ENCODE data around the gene ATP2A3. TPM values are rescaled to one million over a fixed set of nuclear protein-coding genes. Genes with fewer than 3 reads are reported as not detected.
A peak's percentile ranks its signal among the peaks of the same experiment; 100 is the strongest.

ATP2A3 gene
- total RNA-seq, 1 donor from 2014 or later: under 0.01 TPM

DNA sequence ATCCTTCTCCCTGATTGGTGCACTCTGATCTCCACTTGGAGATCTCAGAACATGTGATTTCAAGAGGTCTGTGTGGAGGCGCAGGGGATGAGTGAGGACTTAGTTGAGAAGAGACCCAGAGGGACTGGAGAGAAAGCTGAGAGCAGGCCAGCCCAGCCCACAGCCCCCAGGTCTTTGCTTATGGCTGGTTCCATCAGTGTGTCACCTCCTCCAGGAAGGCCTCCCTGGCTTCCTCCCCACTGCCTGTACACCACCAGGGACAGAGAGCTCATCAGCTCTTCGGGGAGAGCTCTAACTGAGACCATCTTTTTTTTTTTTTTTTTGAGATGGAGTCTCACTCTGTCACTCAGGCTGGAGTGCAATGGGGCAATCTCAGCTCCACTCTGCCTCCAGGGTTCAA, 51.4 kb downstream of the ATP2A3 start:
- DNase-seq (ENCODE audit: low read depth in 2 of 2): no peak

DNA sequence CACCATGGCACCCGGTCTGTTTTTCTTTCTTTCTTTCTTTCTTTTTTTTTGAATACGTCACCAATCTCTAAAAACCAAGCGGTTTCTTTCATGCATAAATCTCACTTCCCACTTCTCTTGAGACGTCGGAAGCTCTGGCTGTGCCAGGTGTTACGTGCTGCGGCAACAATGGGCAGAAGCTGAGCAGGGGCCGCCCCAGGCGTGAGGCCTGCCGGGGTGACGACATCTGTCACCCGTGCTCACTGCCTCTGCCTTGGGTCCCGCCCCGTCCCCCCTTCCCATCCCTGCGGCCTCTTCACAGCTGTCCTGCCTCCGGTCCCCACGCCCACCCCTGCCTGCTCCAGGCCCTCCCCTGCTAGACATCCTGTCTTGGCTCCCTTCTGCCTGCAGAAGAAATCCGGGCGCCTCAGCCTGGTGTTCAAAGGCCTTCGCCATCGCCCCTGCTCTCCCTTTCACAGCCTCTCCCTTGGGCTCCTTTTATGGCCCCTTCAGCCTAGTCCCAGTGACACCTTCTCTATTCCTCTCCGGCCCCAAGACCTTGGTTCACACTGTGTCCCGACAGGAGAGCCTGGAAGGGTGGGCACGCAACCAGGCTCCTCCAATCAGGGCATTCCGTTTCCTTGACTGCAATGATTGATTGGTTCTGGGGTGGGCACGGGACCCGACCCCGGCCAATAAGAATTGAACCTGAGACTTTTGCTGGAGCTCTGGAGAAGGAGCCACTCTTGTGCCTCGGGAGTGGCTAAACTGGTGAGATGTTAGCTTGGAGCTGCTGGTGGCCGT, 52.8 kb downstream of the ATP2A3 start:
- peak in 1 of 2 donors; percentile 37 for DNase-seq (ENCODE audit: low read depth in 2 of 2)

DNA sequence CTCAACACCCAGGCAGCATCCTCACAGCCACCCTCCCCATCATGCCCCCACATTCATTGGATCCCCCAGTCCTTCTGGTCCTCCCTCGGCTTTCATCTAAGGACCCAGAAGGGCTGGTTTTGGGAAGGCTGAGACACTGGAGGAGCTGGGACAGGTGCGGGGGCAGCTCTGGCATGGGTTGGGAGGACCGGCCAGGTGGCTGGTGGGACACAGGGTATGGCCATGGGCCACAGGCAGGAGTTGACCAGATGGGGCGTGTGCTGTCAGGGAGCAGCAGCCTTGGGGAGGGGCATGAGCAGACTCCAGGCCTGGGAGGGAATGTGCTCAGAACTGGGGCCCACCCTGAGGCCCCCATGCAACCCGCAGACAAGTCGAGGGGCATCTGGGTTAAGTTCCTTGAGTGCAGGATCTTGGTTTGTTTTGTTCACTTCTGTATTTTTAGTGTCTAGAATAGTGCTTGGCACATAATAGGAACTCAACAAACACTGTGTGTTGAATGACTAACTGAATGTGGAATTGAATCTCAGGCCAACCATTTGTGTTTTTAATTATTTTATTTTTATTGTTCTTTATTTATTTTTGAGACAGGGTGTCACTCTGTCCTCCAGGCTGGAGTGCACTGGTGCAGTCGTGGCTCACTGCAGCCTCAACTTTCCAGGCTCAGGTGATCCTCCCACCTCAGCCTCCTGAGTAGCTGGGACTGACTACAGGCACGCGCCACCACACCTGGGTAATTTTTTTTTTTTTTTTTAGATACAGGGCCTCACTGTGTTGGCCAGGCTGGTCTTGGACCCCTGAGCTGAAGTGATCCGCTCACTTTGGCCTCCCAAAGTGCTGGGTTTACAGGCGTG, 53.6 kb downstream of the ATP2A3 start:
- DNase-seq (ENCODE audit: low read depth in 2 of 2): no peak

DNA sequence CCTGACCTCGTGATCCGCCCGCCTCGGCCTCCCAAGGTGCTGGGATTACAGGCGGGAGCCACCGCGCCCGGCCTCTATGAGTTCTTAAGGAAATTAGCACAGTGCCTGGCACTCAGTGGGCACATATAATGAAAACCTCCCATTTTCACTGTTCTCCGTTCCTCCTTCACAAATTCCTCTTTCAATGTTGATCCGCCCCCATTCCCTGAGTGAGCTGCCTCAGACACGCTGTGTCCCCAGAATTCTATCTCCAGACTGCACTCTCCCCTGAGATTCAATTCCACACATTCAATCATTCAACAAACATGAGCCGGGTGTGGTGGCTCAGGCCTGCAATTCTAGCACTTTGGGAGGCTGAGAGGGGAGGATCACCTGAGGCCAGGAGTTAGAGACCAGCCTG, 55.0 kb downstream of the ATP2A3 start:
- no peak for DNase-seq (ENCODE audit: low read depth in 2 of 2)

DNA sequence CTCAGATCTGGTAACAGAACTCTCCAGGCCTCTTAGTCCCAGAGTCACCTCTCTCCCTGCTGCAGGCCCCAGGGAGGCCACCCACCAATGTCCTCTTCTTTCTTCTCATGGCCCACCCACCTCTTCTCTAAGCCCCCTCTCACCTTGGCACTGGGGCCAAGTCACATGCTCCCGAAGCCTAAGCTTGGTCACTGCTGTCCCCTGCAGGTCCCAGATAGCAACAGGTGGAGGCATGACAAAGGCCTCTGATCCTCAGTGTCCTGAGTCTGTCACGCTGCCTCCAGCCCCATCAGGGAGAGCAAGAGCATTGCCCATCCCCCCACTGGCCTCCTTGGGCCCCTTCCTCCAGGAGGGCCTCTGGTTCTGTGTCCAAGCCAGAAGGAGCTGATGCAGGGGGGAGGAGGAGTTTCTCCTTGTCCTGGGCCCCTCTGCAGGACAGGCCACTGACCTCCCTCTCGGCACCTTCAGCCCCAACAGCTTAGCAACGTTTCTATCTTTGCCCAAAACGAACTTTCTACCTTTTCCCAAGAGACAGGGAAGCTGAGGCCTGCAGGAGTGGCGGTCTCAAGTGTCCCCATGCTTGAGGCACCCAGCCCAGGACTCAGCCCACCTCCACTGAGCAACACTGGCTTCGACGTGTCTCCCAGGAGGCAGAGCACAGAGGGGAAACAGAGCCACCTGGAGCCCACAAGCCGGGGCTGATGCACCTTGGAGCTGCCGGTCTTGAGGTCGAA, 56.6 kb downstream of the ATP2A3 start:
- DNase-seq (ENCODE audit: low read depth in 2 of 2): peak in 1 of 2 donors; percentile 45

DNA sequence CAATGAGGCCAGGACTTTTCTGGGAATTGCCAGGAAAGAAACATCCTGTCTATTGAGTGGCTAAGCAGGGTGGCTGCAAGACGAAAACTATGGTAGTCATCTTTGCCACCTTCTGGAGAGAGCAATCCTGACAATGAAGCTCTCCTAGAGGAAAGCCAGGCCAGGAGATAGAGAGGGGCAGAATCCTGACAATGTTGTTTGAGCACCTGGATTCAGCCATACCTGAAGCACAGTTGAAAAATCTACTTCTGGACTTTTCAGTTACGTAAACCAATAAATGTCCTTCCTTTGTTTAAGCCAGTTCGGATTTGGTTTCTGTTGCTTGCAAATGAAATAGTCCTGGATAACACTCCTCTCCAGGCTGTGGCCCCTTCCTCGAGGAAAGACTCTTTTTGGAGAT, 57.4 kb downstream of the ATP2A3 start:
- DNase-seq (ENCODE audit: low read depth in 2 of 2): no peak

GRCh38 chr17:3905017-3905520, 59.2 kb downstream of the ATP2A3 start:
- DNase-seq (ENCODE audit: low read depth in 2 of 2): no peak

DNA sequence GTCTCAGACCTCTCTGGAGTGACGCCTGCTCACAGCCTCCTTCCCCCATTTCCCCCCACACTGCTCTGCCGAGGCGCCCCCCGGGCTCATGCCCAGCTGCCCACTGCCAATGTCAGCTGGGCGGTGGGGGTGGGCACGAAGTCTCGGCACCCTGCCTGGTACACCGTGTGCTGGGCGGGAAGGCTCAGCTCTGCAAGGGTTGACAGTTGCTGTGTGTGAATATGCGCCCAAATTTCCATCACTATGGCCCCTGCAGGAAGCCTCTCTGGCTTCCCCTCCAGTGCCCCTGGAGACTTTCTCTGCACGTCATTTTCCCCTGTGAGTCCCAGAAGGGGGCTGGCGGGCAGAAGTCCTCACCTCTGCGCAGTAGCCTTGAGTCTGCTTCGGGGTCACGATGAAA, 59.7 kb downstream of the ATP2A3 start:
- no peak for DNase-seq (ENCODE audit: low read depth in 2 of 2)

DNA sequence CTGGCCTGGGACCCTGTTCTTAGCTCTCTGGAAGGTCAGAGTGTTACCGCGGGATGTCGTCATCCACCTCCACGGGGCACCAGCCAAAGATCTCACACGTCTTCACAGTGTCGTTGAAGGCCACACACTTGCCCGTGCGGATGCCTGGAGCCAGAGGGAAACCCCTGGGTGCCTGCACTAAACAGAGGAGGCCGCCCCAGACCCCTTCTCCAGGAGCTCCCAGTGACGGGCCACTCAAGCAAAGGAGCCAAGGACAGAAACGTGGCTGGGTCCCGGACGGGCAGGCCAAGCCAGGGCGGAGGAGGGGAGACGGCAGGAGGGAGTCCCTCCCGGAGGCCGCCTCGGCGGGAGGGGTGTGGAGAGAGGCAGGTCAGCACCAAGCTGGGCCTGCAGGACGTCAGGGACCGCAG, 60.4 kb downstream of the ATP2A3 start:
- no peak for DNase-seq (ENCODE audit: low read depth in 2 of 2)

DNA sequence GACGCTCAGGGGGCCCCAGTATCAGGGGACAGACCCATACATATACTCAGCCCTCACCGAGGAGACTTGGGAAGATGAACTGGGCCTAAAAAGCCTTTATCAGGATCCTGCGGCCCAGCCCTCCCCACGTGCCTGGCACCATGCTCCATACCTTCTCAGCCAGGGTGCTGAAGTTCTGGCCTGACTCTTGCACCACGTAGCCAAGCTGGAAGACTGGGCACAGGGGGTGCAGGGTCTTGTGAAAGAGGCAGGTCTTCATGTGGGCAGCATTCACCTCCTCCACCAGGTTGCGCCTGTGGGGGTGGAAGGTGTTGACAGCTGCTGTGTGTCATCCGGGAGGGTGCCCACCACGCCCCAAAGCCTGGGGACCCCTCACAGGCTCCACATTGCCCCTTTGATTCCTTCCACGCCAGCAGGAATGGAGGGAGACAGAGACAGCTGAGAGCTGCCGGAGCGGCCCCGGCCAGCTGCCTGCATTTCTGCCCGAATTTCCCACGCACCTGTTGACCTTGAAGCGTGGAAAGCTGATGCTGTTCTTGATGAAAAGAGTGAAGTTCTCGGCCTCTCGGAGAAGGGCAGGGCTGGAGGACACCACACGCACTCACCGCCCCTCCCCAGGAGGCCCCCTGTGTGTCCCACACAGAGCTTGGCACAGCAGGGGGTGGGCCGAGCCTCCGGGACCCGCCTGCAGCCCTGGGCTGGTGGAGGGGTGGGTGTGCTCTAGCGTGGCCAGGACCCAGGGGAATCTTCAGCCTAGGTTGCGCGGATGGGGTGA, 61.0 kb downstream of the ATP2A3 start:
- no peak for DNase-seq (ENCODE audit: low read depth in 2 of 2)

GRCh38 chr17:3900646-3901045, 63.6 kb downstream of the ATP2A3 start:
- no peak for DNase-seq (ENCODE audit: low read depth in 2 of 2)

GRCh38 chr17:3897731-3898130, 66.5 kb downstream of the ATP2A3 start:
- no peak for DNase-seq (ENCODE audit: low read depth in 2 of 2)

DNA sequence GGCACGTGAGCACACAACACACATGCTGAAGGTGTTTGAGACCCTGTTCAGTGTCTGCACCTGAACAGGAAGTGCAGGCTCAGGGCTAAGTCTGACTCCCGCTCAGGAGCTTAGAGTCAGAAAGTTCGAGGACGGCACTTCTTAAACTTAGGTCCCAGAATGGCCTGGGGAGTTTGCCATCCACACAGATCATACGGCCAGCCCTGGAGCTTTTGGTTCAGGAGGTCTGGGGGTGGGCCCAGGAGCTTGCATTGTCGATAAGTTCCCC, 67.3 kb downstream of the ATP2A3 start:
- no peak for DNase-seq (ENCODE audit: low read depth in 2 of 2)

DNA sequence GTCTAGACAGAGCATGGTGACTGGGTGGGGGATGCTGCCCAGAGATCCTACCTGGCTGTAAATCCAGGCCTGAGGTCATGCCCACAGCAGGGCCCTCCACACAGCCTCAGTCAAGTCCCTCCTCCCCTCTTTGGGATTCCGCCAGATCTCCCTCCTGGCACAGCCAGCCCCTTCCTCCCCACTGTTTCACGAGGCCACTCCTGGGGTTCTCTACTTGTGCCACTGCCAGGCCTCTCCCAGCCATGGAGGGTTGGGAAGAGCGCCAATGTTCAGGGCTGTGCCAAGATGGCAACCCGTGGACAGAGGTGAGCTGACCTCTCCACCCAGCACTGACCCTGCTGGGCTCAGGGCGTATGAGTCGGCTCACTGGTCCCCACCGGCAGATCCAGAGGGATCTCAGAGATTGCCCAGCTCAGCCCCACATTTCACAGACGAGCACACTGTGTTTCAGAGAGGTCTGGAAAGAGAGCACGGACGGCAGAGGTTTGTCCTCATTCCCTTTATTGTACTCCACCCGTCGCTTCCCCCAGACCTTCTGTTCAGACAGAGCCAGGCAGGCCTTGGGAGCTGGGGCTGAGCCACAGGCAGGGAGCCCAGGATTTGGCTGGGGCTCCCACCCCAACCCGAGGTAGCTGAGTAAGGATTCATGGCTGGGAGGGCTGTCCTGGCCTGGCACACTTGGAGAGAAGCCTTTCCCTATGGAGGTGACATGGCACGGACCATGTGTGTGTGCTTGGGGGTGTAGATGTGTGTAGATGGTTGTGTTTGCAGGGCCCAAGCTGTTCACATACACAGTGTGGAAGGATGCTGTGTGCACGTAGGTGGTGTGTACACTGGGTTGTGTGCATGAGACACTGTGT, 67.9 kb downstream of the ATP2A3 start:
- DNase-seq (ENCODE audit: low read depth in 2 of 2): no peak

DNA sequence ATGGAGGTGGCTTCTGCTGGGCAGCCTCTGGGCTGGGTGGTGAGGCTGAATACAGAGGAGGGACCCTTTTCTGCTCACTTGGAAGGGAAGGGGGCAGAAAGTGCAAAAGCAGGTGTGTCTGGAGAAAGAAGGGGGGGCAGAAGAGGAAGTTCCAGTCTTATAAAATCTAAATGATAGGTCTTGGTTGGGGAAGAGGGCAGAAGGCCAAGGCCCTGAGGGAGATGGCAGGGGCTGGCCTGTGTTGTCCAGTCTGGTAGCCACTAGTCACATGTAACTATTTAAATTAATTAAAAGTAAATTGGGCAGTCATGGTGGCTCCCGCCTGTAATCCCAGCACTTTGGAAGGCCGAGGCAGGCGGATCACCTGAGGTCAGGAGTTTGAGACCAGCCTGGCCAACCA, 68.9 kb downstream of the ATP2A3 start:
- no peak for DNase-seq (ENCODE audit: low read depth in 2 of 2)

DNA sequence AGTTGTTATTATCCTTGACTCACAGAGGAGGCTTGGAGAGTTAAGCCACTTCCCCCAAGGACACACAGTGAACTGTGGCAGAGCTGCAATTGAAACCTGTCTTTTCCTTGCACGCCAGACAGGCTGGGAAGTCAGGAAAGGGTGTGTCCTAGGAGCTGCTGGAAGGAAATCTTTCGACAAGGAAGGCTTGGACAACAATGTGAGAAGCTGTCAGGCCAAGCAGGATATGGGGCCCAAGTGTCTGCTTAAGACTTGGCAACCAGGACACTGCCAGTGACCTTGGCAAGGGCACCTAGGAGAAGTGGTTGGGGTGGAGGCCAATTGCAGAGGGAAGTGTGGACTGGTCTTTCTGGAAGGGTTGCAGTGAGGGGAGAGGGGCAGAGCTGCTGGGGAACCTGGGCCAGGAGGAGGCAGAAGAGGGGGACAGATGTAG, 69.3 kb downstream of the ATP2A3 start:
- DNase-seq (ENCODE audit: low read depth in 2 of 2): peak in 1 of 2 donors; percentile 79

DNA sequence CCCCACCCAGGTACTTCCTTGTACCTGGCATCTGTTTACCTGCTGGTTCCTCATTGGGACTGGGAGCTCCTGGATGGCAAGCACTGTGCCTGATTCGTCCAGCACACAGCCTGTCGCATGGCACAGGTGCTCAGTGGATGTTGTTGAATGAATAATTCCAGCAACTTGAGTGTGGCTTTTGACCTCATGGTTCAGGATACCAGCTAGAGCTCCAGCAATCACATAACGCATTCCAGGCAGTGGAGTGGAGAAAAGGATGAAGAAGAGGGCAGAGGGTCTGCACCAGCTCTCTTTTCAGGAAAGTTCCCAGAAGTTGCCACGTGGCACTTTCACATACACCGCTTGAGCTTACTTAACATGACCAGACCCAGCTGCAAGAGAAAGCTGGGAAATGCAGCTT, 70.0 kb downstream of the ATP2A3 start:
- DNase-seq (ENCODE audit: low read depth in 2 of 2): no peak

DNA sequence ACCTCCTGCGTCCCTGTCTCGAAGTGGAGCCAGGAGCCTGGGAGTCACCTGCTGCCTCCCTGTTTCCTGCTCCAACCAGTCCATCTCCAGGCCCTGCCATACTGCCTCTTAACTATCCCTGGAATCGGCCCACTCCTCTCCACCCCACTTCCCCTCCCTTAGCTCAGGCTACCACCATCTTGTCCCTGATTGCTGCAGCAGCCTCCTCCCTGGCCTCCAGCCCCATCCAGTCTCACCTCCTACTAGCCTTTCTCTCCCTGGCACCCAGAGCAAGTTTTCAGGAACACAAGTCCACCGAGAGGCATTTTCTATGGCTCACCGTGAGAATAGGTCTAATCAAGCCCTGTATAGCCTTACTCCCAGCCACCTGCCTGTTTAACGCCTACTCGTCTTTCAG, 70.5 kb downstream of the ATP2A3 start:
- no peak for DNase-seq (ENCODE audit: low read depth in 2 of 2)

DNA sequence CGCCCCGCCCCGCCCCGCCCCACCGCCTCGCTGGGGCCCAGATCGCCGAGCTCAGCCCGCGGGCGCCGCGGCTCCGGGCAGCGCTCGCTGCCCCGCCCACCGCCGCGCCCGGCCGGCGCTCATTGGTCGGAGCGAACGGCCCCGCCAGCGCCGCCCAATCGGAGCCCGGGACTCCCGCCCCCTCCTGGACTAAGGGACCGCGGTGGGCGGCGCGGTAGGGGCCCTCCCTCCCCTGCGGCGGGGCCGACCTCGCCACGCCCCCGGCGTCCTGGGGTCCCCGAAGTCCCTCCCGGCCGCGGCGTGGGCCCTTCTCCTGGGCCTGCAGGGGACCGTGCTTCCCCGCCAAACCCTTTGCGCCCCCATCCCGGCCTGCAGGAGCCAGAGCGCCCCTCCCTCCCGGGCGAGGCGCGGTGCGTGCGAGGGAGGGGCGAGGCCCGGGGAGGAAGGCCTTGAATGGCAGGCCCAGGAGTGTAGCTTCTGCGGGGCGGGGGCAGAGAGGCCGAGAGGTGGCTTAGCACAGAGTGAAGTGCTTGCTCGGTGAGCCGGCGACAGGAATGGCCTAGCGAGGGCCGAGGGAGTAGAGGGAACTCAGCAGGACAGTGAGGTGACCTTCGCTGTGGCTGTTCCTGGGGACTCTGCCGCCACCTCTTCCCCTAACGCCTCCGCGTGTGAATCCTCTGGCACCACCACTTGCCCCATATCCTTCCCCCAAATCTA, 71.1 kb downstream of the ATP2A3 start, which contains the start of gene CAMKK1:
CAMKK1 (minus strand) TSS at position 51 of the 717 bp plus-strand sequence. CDS start 7,366 bp downstream, outside the sequence.
- DNase-seq (ENCODE audit: low read depth in 2 of 2): peak; percentile 85 to 90
